Measurements from ENCODE around the gene UBL5.

DNA sequence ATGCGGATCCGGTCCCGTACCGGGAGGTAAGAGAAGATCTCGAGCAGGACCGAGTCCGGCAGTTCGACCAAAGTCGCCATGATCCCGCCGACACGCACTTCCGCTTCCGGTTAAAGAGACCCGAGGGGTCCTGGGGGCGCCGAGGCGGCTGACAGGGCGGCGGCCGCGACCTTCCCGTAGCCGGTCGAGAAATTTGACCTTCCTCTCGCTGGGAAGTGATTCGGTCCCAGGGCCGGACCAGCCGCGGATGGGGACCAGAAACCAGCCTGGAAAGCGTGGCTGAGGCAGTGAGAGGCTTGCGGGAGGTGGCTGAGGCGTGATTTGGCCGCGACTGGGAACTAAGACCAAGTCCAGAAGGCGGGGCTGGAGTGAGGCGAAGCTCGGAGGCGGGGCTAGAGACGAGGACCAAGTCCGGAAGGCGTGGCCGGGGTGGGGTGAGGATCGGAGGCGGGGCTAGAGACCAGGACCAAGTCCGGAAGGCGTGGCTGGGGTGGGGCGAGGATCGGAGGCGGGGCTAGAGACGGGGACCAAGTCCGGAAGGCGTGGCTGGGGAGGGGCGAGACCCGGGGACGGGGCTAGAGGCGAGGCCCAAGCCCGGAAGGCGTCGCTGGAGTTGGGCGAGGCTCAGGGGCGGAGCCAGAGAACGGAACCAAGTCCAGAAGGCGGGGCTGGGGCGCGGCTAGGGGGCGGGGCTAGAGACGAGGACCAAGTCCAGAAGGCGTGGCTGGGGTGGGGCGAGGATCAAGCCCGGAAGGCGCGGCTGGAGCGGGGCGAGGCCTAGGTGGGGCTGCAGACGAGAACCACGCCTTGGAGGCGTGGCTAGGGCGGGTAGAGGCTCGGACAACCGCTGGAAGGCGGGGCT, 8.8 kb upstream of the UBL5 start, which contains the start of gene FBXL12:
- TF ChIP-seq, protein P1, sequence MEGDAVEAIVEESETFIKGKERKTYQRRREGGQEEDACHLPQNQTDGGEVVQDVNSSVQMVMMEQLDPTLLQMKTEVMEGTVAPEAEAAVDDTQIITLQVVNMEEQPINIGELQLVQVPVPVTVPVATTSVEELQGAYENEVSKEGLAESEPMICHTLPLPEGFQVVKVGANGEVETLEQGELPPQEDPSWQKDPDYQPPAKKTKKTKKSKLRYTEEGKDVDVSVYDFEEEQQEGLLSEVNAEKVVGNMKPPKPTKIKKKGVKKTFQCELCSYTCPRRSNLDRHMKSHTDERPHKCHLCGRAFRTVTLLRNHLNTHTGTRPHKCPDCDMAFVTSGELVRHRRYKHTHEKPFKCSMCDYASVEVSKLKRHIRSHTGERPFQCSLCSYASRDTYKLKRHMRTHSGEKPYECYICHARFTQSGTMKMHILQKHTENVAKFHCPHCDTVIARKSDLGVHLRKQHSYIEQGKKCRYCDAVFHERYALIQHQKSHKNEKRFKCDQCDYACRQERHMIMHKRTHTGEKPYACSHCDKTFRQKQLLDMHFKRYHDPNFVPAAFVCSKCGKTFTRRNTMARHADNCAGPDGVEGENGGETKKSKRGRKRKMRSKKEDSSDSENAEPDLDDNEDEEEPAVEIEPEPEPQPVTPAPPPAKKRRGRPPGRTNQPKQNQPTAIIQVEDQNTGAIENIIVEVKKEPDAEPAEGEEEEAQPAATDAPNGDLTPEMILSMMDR (conservative IDR thresholded peaks at IDR 0.05 in 1 of 2, IDR thresholded peaks at IDR 0.05 in 1 of 2; ENCODE audit: extremely low read depth in 1 of 2, insufficient read depth in 1 of 2, low read depth in 1 of 2, low read length in 2 of 2), result no peak
- no peak for TF ChIP-seq EZH2 (IDR thresholded peaks at IDR 0.05; ENCODE audit: borderline replicate concordance, low read length)
